ENCODE data around the gene CLEC19A.

The CLEC19A gene

GRCh38 chr16:19245326-19245925, 40.1 kb upstream of the CLEC19A start:
- Histone ChIP-seq H3K36me3 (ENCODE audit: insufficient read depth, low read length) (no peaks in the 10 kb centered on the region), H2AFZ (ENCODE audit: low read length) (no peak overlapping the region), H3K9ac (ENCODE audit: low read depth, low read length, poor library complexity, severe bottlenecking) (no peak overlapping the region), H3K4me3 (ENCODE audit: low read length, poor library complexity, severe bottlenecking) (no peak overlapping the region), H3K9me3 (ENCODE audit: insufficient read depth, low read depth, low read length) (peaks cover 7% of the 10 kb centered on the region; the same call in 1 of the 2 replicates), H3K9me2 (replicated peaks; ENCODE audit: low read depth, low read length) (no peaks in the 10 kb centered on the region), H4K20me1 (ENCODE audit: insufficient read depth, low read length, poor library complexity, severe bottlenecking) (no peaks in the 10 kb centered on the region), H3K79me2 (ENCODE audit: insufficient read depth, low read length) (no peaks in the 10 kb centered on the region), H3K4me2 (ENCODE audit: low read depth, low read length, poor library complexity, severe bottlenecking) (no peak overlapping the region), H3K27me3 (ENCODE audit: insufficient read depth, low read length, poor library complexity, severe bottlenecking) (no peaks in the 10 kb centered on the region), H3K4me1 (ENCODE audit: insufficient read depth, low read length, poor library complexity, severe bottlenecking) (no peaks in the 10 kb centered on the region), H3F3A (ENCODE audit: low read depth) (no peaks in the 10 kb centered on the region)
- TF ChIP-seq CTCF (conservative IDR thresholded peaks at IDR 0.05; ENCODE audit: low read length) (no peak), EZH2phosphoT487 (IDR thresholded peaks at IDR 0.05; ENCODE audit: borderline replicate concordance) (no peak)

- Histone ChIP-seq H3K4me3 (ENCODE audit: low read length, poor library complexity, severe bottlenecking) (no peak overlapping the region), H3K27me3 (ENCODE audit: insufficient read depth, low read length, poor library complexity, severe bottlenecking) (no peaks in the 10 kb centered on the region), H3K9ac (ENCODE audit: low read depth, low read length, poor library complexity, severe bottlenecking) (no peak overlapping the region), H3F3A (ENCODE audit: low read depth) (no peaks in the 10 kb centered on the region), H2AFZ (ENCODE audit: low read length) (no peak overlapping the region), H3K4me2 (ENCODE audit: low read depth, low read length, poor library complexity, severe bottlenecking) (no peak overlapping the region), H3K36me3 (ENCODE audit: insufficient read depth, low read length) (no peaks in the 10 kb centered on the region), H4K20me1 (ENCODE audit: insufficient read depth, low read length, poor library complexity, severe bottlenecking) (no peaks in the 10 kb centered on the region), H3K9me3 (ENCODE audit: insufficient read depth, low read depth, low read length) (no peaks in the 10 kb centered on the region), H3K9me2 (replicated peaks; ENCODE audit: low read depth, low read length) (no peaks in the 10 kb centered on the region), H3K4me1 (ENCODE audit: insufficient read depth, low read length, poor library complexity, severe bottlenecking) (no peaks in the 10 kb centered on the region), H3K79me2 (ENCODE audit: insufficient read depth, low read length) (no peaks in the 10 kb centered on the region)
- TF ChIP-seq CTCF (conservative IDR thresholded peaks at IDR 0.05; ENCODE audit: low read length) (no peak), EZH2phosphoT487 (IDR thresholded peaks at IDR 0.05; ENCODE audit: borderline replicate concordance) (no peak)
These were observed 32.6 kb upstream of the CLEC19A start for GRCh38 chr16:19252904-19253303.

GRCh38 chr16:19254611-19255010, 30.9 kb upstream of the CLEC19A start:
- H3K4me3 ChIP-seq (ENCODE audit: low read length, poor library complexity, severe bottlenecking) = no peak overlapping the region
- no peak overlapping the region for H2AFZ ChIP-seq (ENCODE audit: low read length)
- no peak overlapping the region for H3K9ac ChIP-seq (ENCODE audit: low read depth, low read length, poor library complexity, severe bottlenecking)
- no peaks in the 10 kb centered on the region for H3K4me1 ChIP-seq (ENCODE audit: insufficient read depth, low read length, poor library complexity, severe bottlenecking)
- no peak overlapping the region for H3K4me2 ChIP-seq (ENCODE audit: low read depth, low read length, poor library complexity, severe bottlenecking)
- no peaks in the 10 kb centered on the region for H3K9me2 ChIP-seq (replicated peaks; ENCODE audit: low read depth, low read length)
- H4K20me1 ChIP-seq (ENCODE audit: insufficient read depth, low read length, poor library complexity, severe bottlenecking) = no peaks in the 10 kb centered on the region
- H3K36me3 ChIP-seq (ENCODE audit: insufficient read depth, low read length) = no peaks in the 10 kb centered on the region
- no peaks in the 10 kb centered on the region for H3F3A ChIP-seq (ENCODE audit: low read depth)
- no peaks in the 10 kb centered on the region for H3K9me3 ChIP-seq (ENCODE audit: insufficient read depth, low read depth, low read length)
- TF ChIP-seq EZH2phosphoT487 (IDR thresholded peaks at IDR 0.05; ENCODE audit: borderline replicate concordance) (no peak), CTCF (conservative IDR thresholded peaks at IDR 0.05; ENCODE audit: low read length) (no peak)
- no peaks in the 10 kb centered on the region for H3K79me2 ChIP-seq (ENCODE audit: insufficient read depth, low read length)
- no peaks in the 10 kb centered on the region for H3K27me3 ChIP-seq (ENCODE audit: insufficient read depth, low read length, poor library complexity, severe bottlenecking)

Measured in Loucy (cell line).